Cerebellar nuclear complex (tissue), 1 donor: Measurements from ENCODE around the gene HAPLN2.
"Not testable (repeated sequence)": the region's sequence is repeated elsewhere in the genome, so short reads cannot be mapped to it uniquely, and the experiment has no call there.

Experiments
- DNase-seq, 2 experiments: peaks; one replicate each; lab custom pipeline; 2025; lab: John Stamatoyannopoulos, UW

Gene HAPLN2

GRCh38 chr1:156622581-156623297 lies 3.5 kb downstream of the HAPLN2 start:
- no peak for DNase-seq

- DNase-seq, result no peak
Observed at GRCh38 chr1:156623946-156624813, 5.0 kb downstream of the HAPLN2 start.

GRCh38 chr1:156624814-156625435 lies 5.7 kb downstream of the HAPLN2 start:
- no peak for DNase-seq

GRCh38 chr1:156625436-156626078 lies 6.3 kb downstream of the HAPLN2 start:
- DNase-seq, result no peak

GRCh38 chr1:156626079-156626438 lies 6.8 kb downstream of the HAPLN2 start:
- no peak for DNase-seq

GRCh38 chr1:156627313-156627880 lies 8.2 kb downstream of the HAPLN2 start:
- DNase-seq, result no peak

GRCh38 chr1:156629823-156630449 lies 10.7 kb downstream of the HAPLN2 start:
- DNase-seq, result no peak

GRCh38 chr1:156631152-156631551 lies 11.9 kb downstream of the HAPLN2 start:
- not testable (repeated sequence) for DNase-seq

GRCh38 chr1:156632355-156632754 lies 13.1 kb downstream of the HAPLN2 start:
- no peak for DNase-seq

- DNase-seq, result no peak
Observed at GRCh38 chr1:156638189-156638985, 19.2 kb downstream of the HAPLN2 start.

GRCh38 chr1:156639601-156640101 lies 20.4 kb downstream of the HAPLN2 start:
- DNase-seq, result no peak

- DNase-seq, result no peak
Observed at GRCh38 chr1:156640842-156641706, 21.9 kb downstream of the HAPLN2 start.

GRCh38 chr1:156641761-156642264 lies 22.6 kb downstream of the HAPLN2 start, which contains the start of gene BCAN:
BCAN (plus strand) TSS chr1:156642117; CDS start chr1:156646055, 3,938 bp downstream.
- no peak for DNase-seq

GRCh38 chr1:156642265-156643048 lies 23.2 kb downstream of the HAPLN2 start:
- no peak for DNase-seq

GRCh38 chr1:156643049-156643777 lies 24.0 kb downstream of the HAPLN2 start:
- no peak for DNase-seq

- no peak for DNase-seq
Observed at GRCh38 chr1:156643778-156644092, 24.5 kb downstream of the HAPLN2 start.

GRCh38 chr1:156644146-156644545 lies 24.9 kb downstream of the HAPLN2 start:
- no peak for DNase-seq

- DNase-seq, result no peak
Observed at GRCh38 chr1:156644640-156645039, 25.4 kb downstream of the HAPLN2 start.
